ENCODE measurements around the gene PITPNB.

The PITPNB gene

GRCh38 chr22:27930331-27931060, 11.4 kb upstream of the PITPNB start:
- TF ChIP-seq FOXP2 (optimal IDR thresholded peaks at IDR 0.05; ENCODE audit: control extremely low read depth, extremely low read length, insufficient read depth) = no peak
- TF ChIP-seq POLR2AphosphoS5 (IDR thresholded peaks at IDR 0.05; ENCODE audit: borderline replicate concordance, low read depth, low read length) = no peak
- no peak for TF ChIP-seq EZH2 (IDR thresholded peaks at IDR 0.05)
- no peak overlapping the region for H3K9ac ChIP-seq (ENCODE audit: insufficient read length)
- peaks cover 7% of the 10 kb centered on the region for H3K9me3 ChIP-seq (ENCODE audit: low read depth, low read length)
- H3K27ac ChIP-seq = no peak overlapping the region
- H3K36me3 ChIP-seq (ENCODE audit: insufficient read depth, low read length) = peaks cover 2% of the 10 kb centered on the region; the same call in 1 of the 2 replicates
- no peak overlapping the region for H3K4me3 ChIP-seq
- no peak for DNase-seq (ENCODE audit: low read depth, low spot score)

- Histone ChIP-seq H3K9me3 (ENCODE audit: low read depth, low read length) (peaks cover 7% of the 10 kb centered on the region), H3K36me3 (ENCODE audit: insufficient read depth, low read length) (peaks cover 15% of the 10 kb centered on the region; the same call in 1 of the 2 replicates), H3K9ac (ENCODE audit: insufficient read length) (no peak overlapping the region), H3K4me3 (no peak overlapping the region), H3K27ac (no peak overlapping the region)
- DNase-seq (ENCODE audit: low read depth, low spot score) = no peak
- no peak for TF ChIP-seq FOXP2 (optimal IDR thresholded peaks at IDR 0.05; ENCODE audit: control extremely low read depth, extremely low read length, insufficient read depth)
These were observed 8.6 kb upstream of the PITPNB start for GRCh38 chr22:27927608-27928007.

- TF ChIP-seq POLR2AphosphoS5 (IDR thresholded peaks at IDR 0.05; ENCODE audit: borderline replicate concordance, low read depth, low read length) (no peak), FOXP2 (optimal IDR thresholded peaks at IDR 0.05; ENCODE audit: control extremely low read depth, extremely low read length, insufficient read depth) (no peak), EZH2 (IDR thresholded peaks at IDR 0.05) (no peak)
These were observed 6.3 kb upstream of the PITPNB start for GRCh38 chr22:27925331-27925730.

GRCh38 chr22:27919942-27920755, 1.1 kb upstream of the PITPNB start:
- no peak for DNase-seq (ENCODE audit: low read depth, low spot score)
- TF ChIP-seq FOXP2 (optimal IDR thresholded peaks at IDR 0.05; ENCODE audit: control extremely low read depth, extremely low read length, insufficient read depth) (no peak), EZH2 (IDR thresholded peaks at IDR 0.05) (no peak)
- Histone ChIP-seq H3K4me3 (peak overlapping the region; percentile 87), H3K9ac (ENCODE audit: insufficient read length) (peak overlapping the region; percentile 91), H3K27ac (peak overlapping the region; percentile 87), H3K9me3 (ENCODE audit: low read depth, low read length) (no peaks in the 10 kb centered on the region), H3K36me3 (ENCODE audit: insufficient read depth, low read length) (peaks cover 25% of the 10 kb centered on the region)

More at GRCh38 chr22:27925331-27925730, 6.3 kb upstream of the PITPNB start:
- no peak overlapping the region for H3K4me3 ChIP-seq
- H3K27ac ChIP-seq = no peak overlapping the region
- peaks cover 7% of the 10 kb centered on the region for H3K9me3 ChIP-seq (ENCODE audit: low read depth, low read length)
- no peak for DNase-seq (ENCODE audit: low read depth, low spot score)
- H3K36me3 ChIP-seq (ENCODE audit: insufficient read depth, low read length) = peaks cover 21% of the 10 kb centered on the region
- no peak overlapping the region for H3K9ac ChIP-seq (ENCODE audit: insufficient read length)

- Histone ChIP-seq H3K36me3 (ENCODE audit: insufficient read depth, low read length) (peaks cover 24% of the 10 kb centered on the region), H3K9ac (ENCODE audit: insufficient read length) (peak overlapping the region; percentile 89), H3K9me3 (ENCODE audit: low read depth, low read length) (no peaks in the 10 kb centered on the region), H3K27ac (peak overlapping the region; percentile 84), H3K4me3 (peak overlapping the region; percentile 87)
- no peak for TF ChIP-seq FOXP2 (optimal IDR thresholded peaks at IDR 0.05; ENCODE audit: control extremely low read depth, extremely low read length, insufficient read depth)
- no peak for TF ChIP-seq POLR2AphosphoS5 (IDR thresholded peaks at IDR 0.05; ENCODE audit: borderline replicate concordance, low read depth, low read length)
- no peak for TF ChIP-seq EZH2 (IDR thresholded peaks at IDR 0.05)
- DNase-seq (ENCODE audit: low read depth, low spot score) = no peak
These were observed 475 bp downstream of the PITPNB start for GRCh38 chr22:27918341-27919221.

GRCh38 chr22:27915986-27916385, 3.1 kb downstream of the PITPNB start:
- no peak for TF ChIP-seq FOXP2 (optimal IDR thresholded peaks at IDR 0.05; ENCODE audit: control extremely low read depth, extremely low read length, insufficient read depth)
- TF ChIP-seq EZH2 (IDR thresholded peaks at IDR 0.05) = no peak
- no peak for TF ChIP-seq POLR2AphosphoS5 (IDR thresholded peaks at IDR 0.05; ENCODE audit: borderline replicate concordance, low read depth, low read length)
- peak overlapping the region; percentile 5; the same call in 1 of the 2 replicates for H3K4me3 ChIP-seq
- H3K9ac ChIP-seq (ENCODE audit: insufficient read length) = no peak overlapping the region
- peaks cover 38% of the 10 kb centered on the region for H3K36me3 ChIP-seq (ENCODE audit: insufficient read depth, low read length)
- H3K9me3 ChIP-seq (ENCODE audit: low read depth, low read length) = no peaks in the 10 kb centered on the region
- no peak for DNase-seq (ENCODE audit: low read depth, low spot score)
- H3K27ac ChIP-seq = no peak overlapping the region

- H3K4me3 ChIP-seq = no peak overlapping the region
- H3K36me3 ChIP-seq (ENCODE audit: insufficient read depth, low read length) = peaks cover 66% of the 10 kb centered on the region
- peak overlapping the region; percentile 32 for H3K27ac ChIP-seq
- no peaks in the 10 kb centered on the region for H3K9me3 ChIP-seq (ENCODE audit: low read depth, low read length)
- H3K9ac ChIP-seq (ENCODE audit: insufficient read length) = no peak overlapping the region
- TF ChIP-seq POLR2AphosphoS5 (IDR thresholded peaks at IDR 0.05; ENCODE audit: borderline replicate concordance, low read depth, low read length) (no peak), EZH2 (IDR thresholded peaks at IDR 0.05) (no peak), FOXP2 (optimal IDR thresholded peaks at IDR 0.05; ENCODE audit: control extremely low read depth, extremely low read length, insufficient read depth) (no peak)
- no peak for DNase-seq (ENCODE audit: low read depth, low spot score)
These were observed 5.8 kb downstream of the PITPNB start for GRCh38 chr22:27913162-27913741.

Data from SK-N-MC (cell line).